GM12801 (cell line): Measurements from ENCODE around the gene SPATS2.

Source experiments
- TF ChIP-seq, protein P1 (sequence below): IDR thresholded peaks from one replicate; pipeline ENCODE4 v1.5.1; 2011; ENCODE audit warnings: control low read depth; ENCODE audit not compliant: insufficient read length; ENCODE audit errors: extremely low read depth

The SPATS2 gene

GRCh38 chr12:49334681-49335080 is 32.6 kb upstream of the SPATS2 start:
- TF ChIP-seq, protein P1, sequence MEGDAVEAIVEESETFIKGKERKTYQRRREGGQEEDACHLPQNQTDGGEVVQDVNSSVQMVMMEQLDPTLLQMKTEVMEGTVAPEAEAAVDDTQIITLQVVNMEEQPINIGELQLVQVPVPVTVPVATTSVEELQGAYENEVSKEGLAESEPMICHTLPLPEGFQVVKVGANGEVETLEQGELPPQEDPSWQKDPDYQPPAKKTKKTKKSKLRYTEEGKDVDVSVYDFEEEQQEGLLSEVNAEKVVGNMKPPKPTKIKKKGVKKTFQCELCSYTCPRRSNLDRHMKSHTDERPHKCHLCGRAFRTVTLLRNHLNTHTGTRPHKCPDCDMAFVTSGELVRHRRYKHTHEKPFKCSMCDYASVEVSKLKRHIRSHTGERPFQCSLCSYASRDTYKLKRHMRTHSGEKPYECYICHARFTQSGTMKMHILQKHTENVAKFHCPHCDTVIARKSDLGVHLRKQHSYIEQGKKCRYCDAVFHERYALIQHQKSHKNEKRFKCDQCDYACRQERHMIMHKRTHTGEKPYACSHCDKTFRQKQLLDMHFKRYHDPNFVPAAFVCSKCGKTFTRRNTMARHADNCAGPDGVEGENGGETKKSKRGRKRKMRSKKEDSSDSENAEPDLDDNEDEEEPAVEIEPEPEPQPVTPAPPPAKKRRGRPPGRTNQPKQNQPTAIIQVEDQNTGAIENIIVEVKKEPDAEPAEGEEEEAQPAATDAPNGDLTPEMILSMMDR, result no peak

- TF ChIP-seq, protein P1, result no peak
Measured at GRCh38 chr12:49335118-49335954, 31.9 kb upstream of the SPATS2 start.

GRCh38 chr12:49335955-49336644 is 31.2 kb upstream of the SPATS2 start:
- TF ChIP-seq, protein P1, result no peak

DNA sequence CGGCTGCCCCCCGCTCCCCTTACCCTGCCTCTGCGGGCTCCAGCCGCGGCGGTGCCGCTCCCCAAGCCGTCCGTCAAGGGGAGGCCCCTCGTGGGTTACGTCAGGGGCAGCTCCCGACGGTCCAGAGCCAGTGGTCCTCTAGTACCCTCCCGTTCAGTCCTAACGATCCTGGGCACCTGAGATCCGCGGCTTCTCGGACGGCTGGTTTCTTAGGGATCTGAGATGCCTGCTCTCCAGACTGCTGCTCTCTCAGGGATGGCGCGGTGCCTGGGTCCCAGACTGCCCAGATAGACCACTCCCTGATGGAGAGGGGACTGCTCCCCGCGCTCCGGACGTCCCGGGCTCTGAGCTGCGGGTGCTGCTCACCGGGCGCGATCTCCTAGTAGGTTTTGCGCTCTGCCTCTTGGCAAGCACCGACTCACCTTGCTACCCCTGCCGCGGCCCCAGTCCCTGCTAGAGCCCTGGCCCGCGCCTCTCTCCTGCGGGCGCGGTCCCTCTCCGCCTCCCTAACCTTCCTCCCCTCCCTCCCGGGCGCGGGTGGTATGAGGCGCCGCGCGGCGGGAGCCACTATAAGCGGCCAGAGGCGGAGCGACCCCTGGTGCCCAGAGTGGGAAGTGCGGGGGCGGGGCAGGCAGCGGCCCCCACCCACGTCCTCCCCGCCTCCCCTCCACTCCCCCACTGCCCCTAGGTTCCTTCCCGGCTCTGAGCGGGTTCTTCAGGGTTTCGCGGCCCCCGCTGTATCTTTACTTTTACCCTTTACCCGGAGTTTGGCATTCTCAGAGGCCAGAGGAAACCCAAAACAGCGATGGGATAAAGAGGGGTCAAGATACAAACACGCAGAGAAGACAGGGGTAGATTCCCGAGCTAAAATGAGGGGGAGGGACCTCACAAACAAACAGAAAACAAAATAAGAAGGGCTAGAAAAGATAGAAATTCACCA is 30.3 kb upstream of the SPATS2 start, which contains the start of gene C1QL4:
Gene C1QL4 (minus strand): TSS at position 544 of the 940 bp plus-strand sequence. CDS start 711 bp downstream, outside the sequence.
- TF ChIP-seq, protein P1, result no peak

GRCh38 chr12:49338830-49339463 is 28.3 kb upstream of the SPATS2 start:
- TF ChIP-seq, protein P1, result no peak

DNA sequence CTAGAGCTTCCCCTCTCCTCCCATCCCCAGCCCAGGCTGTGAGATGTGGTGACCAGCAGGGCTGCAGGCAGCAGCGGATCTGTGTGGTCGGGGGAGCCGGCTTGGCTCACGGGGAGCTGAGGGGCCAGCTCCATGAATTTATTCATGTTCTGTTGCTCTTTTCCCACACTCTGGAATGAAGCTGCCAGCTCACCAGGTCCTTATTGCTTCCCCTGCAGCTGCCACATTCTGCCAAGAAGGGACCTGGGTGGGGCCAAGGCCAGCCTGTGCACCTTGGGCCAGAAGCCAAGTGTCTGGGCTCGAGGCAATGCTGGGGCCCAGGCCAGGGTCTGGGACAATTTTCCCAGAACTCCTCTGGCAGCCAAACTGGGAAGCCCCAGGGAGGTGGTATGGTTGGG is 27.8 kb upstream of the SPATS2 start:
- TF ChIP-seq, protein P1, result no peak
